Gastrocnemius medialis (tissue), 4 donors: ENCODE results near the gene ENOSF1. TPM values are rescaled to one million over a fixed set of nuclear protein-coding genes. Genes with fewer than 3 reads are reported as not detected.

Source experiments
- ATAC-seq, 2 donors: fragments of 150-250 bp; one replicate each; pipeline ENCODE4 v1.9.1; 2016
- DNase-seq, 2 donors: peaks; one replicate each; pipeline ENCODE4 v3.0.0-alpha.2; 2019
- H3K27ac ChIP-seq, 4 donors: fragments of 200-600 bp; sonication (generic); 1 replicate in 1 of 4; 2 replicates in 3 of 4; pipeline ENCODE4 v1.5.1; 2016 to 2018; ENCODE audit warnings: mild to moderate bottlenecking in 2 of 4, moderate library complexity in 1 of 4
- H3K27me3 ChIP-seq, 3 donors: fragments of 200-600 bp; sonication (generic) in 2 of 3; 1 replicate in 1 of 3; 2 replicates in 2 of 3; pipeline versions ENCODE4 v1.5.1 to v1.6.0; 2016 to 2019; ENCODE audit warnings: mild to moderate bottlenecking in 1 of 3, moderate library complexity in 1 of 3
- H3K36me3 ChIP-seq, 2 donors: fragments of 200-600 bp; sonication (generic) in 1 of 2; one replicate each; pipeline ENCODE4 v1.5.1; 2017 to 2018
- H3K4me1 ChIP-seq, 2 donors: fragments of 200-600 bp; sonication (generic) in 1 of 2; one replicate each; pipeline ENCODE4 v1.5.1; 2016 to 2017; ENCODE audit warnings: mild to moderate bottlenecking in 2 of 2
- H3K4me3 ChIP-seq, 4 donors: fragments of 200-600 bp; sonication (generic) in 3 of 4; 1 replicate in 1 of 4; 2 replicates in 3 of 4; pipeline ENCODE4 v1.5.1; 2016 to 2019; ENCODE audit warnings: mild to moderate bottlenecking in 2 of 4
- H3K9me3 ChIP-seq, 3 donors: fragments of 200-600 bp; sonication (generic) in 2 of 3; 1 replicate in 1 of 3; 2 replicates in 2 of 3; pipeline ENCODE4 v1.5.1; 2016 to 2019
- CTCF ChIP-seq, 5 experiments: fragments of 450-650 bp in 3 of 5; fragments of 200-600 bp in 2 of 5; sonication (generic) in 2 of 5; IDR thresholded peaks in 4 of 5; conservative IDR thresholded peaks in 1 of 5; 1 replicate in 4 of 5; 2 replicates in 1 of 5; pipeline ENCODE4 v1.5.1; 2016 to 2019; ENCODE audit warnings: antibody characterized with exemption in 5 of 5, mild to moderate bottlenecking in 3 of 5, moderate library complexity in 3 of 5
- POLR2A ChIP-seq, 2 donors: fragments of 450-650 bp; IDR thresholded peaks; one replicate each; pipeline ENCODE4 v1.6.1; 2017; ENCODE audit warnings: antibody characterized with exemption in 2 of 2, mild to moderate bottlenecking in 2 of 2, moderate library complexity in 2 of 2
- in situ Hi-C, 4 donors: fragments of 200-750 bp; cut with MboI; loops; one replicate each; pipeline versions ENCODE4 v1.15.0 to v1.8.0; 2017; ENCODE audit warnings: low sequenced_read_pairs in 4 of 4
- intact Hi-C: fragments of 100-400 bp; cut with DNase I; formaldehyde crosslinking; loops from one replicate; pipeline ENCODE4 v1.15.1; 2023; ENCODE audit warnings: low total_unique reads
- total RNA-seq, 4 donors: library from RNA; depleted of rRNA; stranded (reverse); fragments of >200 nt; gene quantifications; one replicate each; pipeline versions ENCODE4 v1.1.0 to v1.2.3, GENCODE V29; 2016

The ENOSF1 gene
- total RNA-seq, 4 donors from 2014 or later: 6.0 to 16.1 (median 10.3) TPM

- intact Hi-C loops: no loop called here
- ATAC-seq (no peak), DNase-seq (no peak)
- TF ChIP-seq POLR2A (IDR thresholded peaks at IDR 0.05) (no peak), CTCF (IDR thresholded peaks at IDR 0.05 in 4 of 5, conservative IDR thresholded peaks at IDR 0.05 in 1 of 5) (no peak)
- in situ Hi-C loops: no loop called here
- peaks cover 21 to 50% (median 46%) of the 10 kb centered on the region in 3 donors for H3K27me3 ChIP-seq
- no peak overlapping the region for H3K27ac ChIP-seq
- H3K9me3 ChIP-seq: no peaks in the 10 kb centered on the region
- no peak overlapping the region for H3K4me3 ChIP-seq
- no peaks in the 10 kb centered on the region for H3K36me3 ChIP-seq
- H3K4me1 ChIP-seq: no peaks in the 10 kb centered on the region
Measured at GRCh38 chr18:653512-653911, 58.9 kb downstream of the ENOSF1 start.

GRCh38 chr18:652131-652530 is 60.3 kb downstream of the ENOSF1 start:
- ATAC-seq: no peak
- intact Hi-C loops (no loop called here), in situ Hi-C loops (no loop called here)
- no peaks in the 10 kb centered on the region for H3K9me3 ChIP-seq
- peaks cover 21 to 42% (median 34%) of the 10 kb centered on the region in 3 donors for H3K27me3 ChIP-seq
- DNase-seq: no peak
- H3K4me1 ChIP-seq: no peaks in the 10 kb centered on the region
- TF ChIP-seq POLR2A (IDR thresholded peaks at IDR 0.05) (no peak), CTCF (IDR thresholded peaks at IDR 0.05 in 4 of 5, conservative IDR thresholded peaks at IDR 0.05 in 1 of 5) (no peak)
- no peak overlapping the region for H3K4me3 ChIP-seq
- H3K36me3 ChIP-seq: no peaks in the 10 kb centered on the region
- no peak overlapping the region for H3K27ac ChIP-seq

GRCh38 chr18:650428-650858 is 62.0 kb downstream of the ENOSF1 start:
- in situ Hi-C loops (no loop called here), intact Hi-C loops (no loop called here)
- ATAC-seq: no peak
- TF ChIP-seq CTCF (IDR thresholded peaks at IDR 0.05 in 4 of 5, conservative IDR thresholded peaks at IDR 0.05 in 1 of 5) (no peak), POLR2A (IDR thresholded peaks at IDR 0.05) (no peak)
- Histone ChIP-seq H3K4me3 (no peak overlapping the region), H3K36me3 (no peaks in the 10 kb centered on the region), H3K9me3 (no peaks in the 10 kb centered on the region), H3K4me1 (no peaks in the 10 kb centered on the region), H3K27me3 (peaks cover 14 to 32% (median 21%) of the 10 kb centered on the region in 3 donors), H3K27ac (no peak overlapping the region)
- no peak for DNase-seq

- in situ Hi-C loops (loop anchor here in 1 of 4 donors (25.0 kb wide), 1 partner anchor 188 kb away; no protein-coding TSS in a partner anchor), intact Hi-C loops (no loop called here)
- no peak overlapping the region for H3K4me3 ChIP-seq
- H3K27ac ChIP-seq: no peak overlapping the region
- no peak for DNase-seq
- TF ChIP-seq CTCF (IDR thresholded peaks at IDR 0.05 in 4 of 5, conservative IDR thresholded peaks at IDR 0.05 in 1 of 5) (no peak), POLR2A (IDR thresholded peaks at IDR 0.05) (no peak)
- peaks cover 8 to 28% (median 14%) of the 10 kb centered on the region in 3 donors for H3K27me3 ChIP-seq
- H3K36me3 ChIP-seq: no peaks in the 10 kb centered on the region
- H3K4me1 ChIP-seq: no peaks in the 10 kb centered on the region
- ATAC-seq: no peak
- no peaks in the 10 kb centered on the region for H3K9me3 ChIP-seq
Measured at GRCh38 chr18:649341-649740, 63.1 kb downstream of the ENOSF1 start.

GRCh38 chr18:647304-647703 is 65.1 kb downstream of the ENOSF1 start:
- ATAC-seq (no peak), DNase-seq (no peak)
- intact Hi-C loops: no loop called here
- no peaks in the 10 kb centered on the region for H3K4me1 ChIP-seq
- H3K36me3 ChIP-seq: no peaks in the 10 kb centered on the region
- in situ Hi-C loops: loop anchor here in 1 of 4 donors (25.0 kb wide), 1 partner anchor 190 kb away; no protein-coding TSS in a partner anchor
- H3K9me3 ChIP-seq: no peaks in the 10 kb centered on the region
- TF ChIP-seq CTCF (IDR thresholded peaks at IDR 0.05 in 4 of 5, conservative IDR thresholded peaks at IDR 0.05 in 1 of 5) (no peak), POLR2A (IDR thresholded peaks at IDR 0.05) (no peak)
- H3K4me3 ChIP-seq: no peak overlapping the region
- H3K27ac ChIP-seq: no peak overlapping the region
- H3K27me3 ChIP-seq: peaks cover 0 to 12% (median 6%) of the 10 kb centered on the region in 3 donors
